Measurements from ENCODE around the gene RITA1. TPM values are rescaled to one million over a fixed set of nuclear protein-coding genes. Genes with fewer than 3 reads are reported as not detected.
A peak's percentile ranks its signal among the peaks of the same experiment; 100 is the strongest.

The RITA1 gene
- total and polyA plus RNA-seq, 4 donors = 9.1 to 19.7 (median 14.3) TPM

GRCh38 chr12:113232089-113232839 lies 46.7 kb downstream of the RITA1 start:
- TF ChIP-seq CTCF (IDR thresholded peaks at IDR 0.05; ENCODE audit: control extremely low read depth, extremely low read depth) = no peak
- Histone ChIP-seq H3K4me3 (no peak overlapping the region), H3K9ac (ENCODE audit: insufficient read depth in 1 of 2, low read length in 2 of 2) (no peak overlapping the region), H3K9me3 (ENCODE audit: control insufficient read depth in 4 of 4, insufficient read depth in 3 of 4, low read length in 3 of 4) (no peaks in the 10 kb centered on the region), H3K36me3 (ENCODE audit: control insufficient read depth in 4 of 4, insufficient read depth in 4 of 4, low read length in 4 of 4) (peaks cover 0 to 33% (median 24%) of the 10 kb centered on the region in 4 donors), H3K27ac (ENCODE audit: low read depth in 1 of 2, low read length in 1 of 2) (peak overlapping the region; percentile 37 to 92), H3K4me1 (ENCODE audit: control insufficient read depth in 5 of 5, insufficient read depth in 5 of 5, low read length in 5 of 5) (peaks cover 0 to 28% (median 4%) of the 10 kb centered on the region in 5 donors), H3K27me3 (ENCODE audit: control insufficient read depth in 3 of 3, insufficient read depth in 3 of 3, low read length in 2 of 3) (no peaks in the 10 kb centered on the region)
- WGBS, 2 donors = 93 to 94% methylated on average over 18 of the region's 18 CpGs
- ATAC-seq (ENCODE audit: insufficient read depth, low FRiP score) = no peak
- no peak for DNase-seq

- Histone ChIP-seq H3K27me3 (ENCODE audit: control insufficient read depth in 3 of 3, insufficient read depth in 3 of 3, low read length in 2 of 3) (no peaks in the 10 kb centered on the region), H3K36me3 (ENCODE audit: control insufficient read depth in 4 of 4, insufficient read depth in 4 of 4, low read length in 4 of 4) (peaks cover 0 to 27% (median 22%) of the 10 kb centered on the region in 4 donors), H3K9me3 (ENCODE audit: control insufficient read depth in 4 of 4, insufficient read depth in 3 of 4, low read length in 3 of 4) (no peaks in the 10 kb centered on the region), H3K4me3 (no peak overlapping the region), H3K4me1 (ENCODE audit: control insufficient read depth in 5 of 5, insufficient read depth in 5 of 5, low read length in 5 of 5) (peaks cover 0 to 31% (median 4%) of the 10 kb centered on the region in 5 donors), H3K27ac (ENCODE audit: low read depth in 1 of 2, low read length in 1 of 2) (peak overlapping the region; percentile 40 to 92), H3K9ac (ENCODE audit: insufficient read depth in 1 of 2, low read length in 2 of 2) (no peak overlapping the region)
- 37 to 65% methylated on average over 25 of the region's 25 CpGs for WGBS, 2 donors
- ATAC-seq (ENCODE audit: insufficient read depth, low FRiP score) = no peak
- no peak for TF ChIP-seq CTCF (IDR thresholded peaks at IDR 0.05; ENCODE audit: control extremely low read depth, extremely low read depth)
- DNase-seq = no peak
These were observed 47.5 kb downstream of the RITA1 start for GRCh38 chr12:113232840-113233585.

- H3K4me3 ChIP-seq = no peak overlapping the region
- no peaks in the 10 kb centered on the region for H3K9me3 ChIP-seq (ENCODE audit: control insufficient read depth in 4 of 4, insufficient read depth in 3 of 4, low read length in 3 of 4)
- no peak overlapping the region for H3K9ac ChIP-seq (ENCODE audit: insufficient read depth in 1 of 2, low read length in 2 of 2)
- no peak for TF ChIP-seq CTCF (IDR thresholded peaks at IDR 0.05; ENCODE audit: control extremely low read depth, extremely low read depth)
- no peaks in the 10 kb centered on the region for H3K27me3 ChIP-seq (ENCODE audit: control insufficient read depth in 3 of 3, insufficient read depth in 3 of 3, low read length in 2 of 3)
- peaks cover 0 to 30% (median 4%) of the 10 kb centered on the region in 5 donors for H3K4me1 ChIP-seq (ENCODE audit: control insufficient read depth in 5 of 5, insufficient read depth in 5 of 5, low read length in 5 of 5)
- ATAC-seq (ENCODE audit: insufficient read depth, low FRiP score) = no peak
- WGBS, 2 donors = 87 to 90% methylated on average over 4 of the region's 4 CpGs
- peaks cover 0 to 23% (median 17%) of the 10 kb centered on the region in 4 donors for H3K36me3 ChIP-seq (ENCODE audit: control insufficient read depth in 4 of 4, insufficient read depth in 4 of 4, low read length in 4 of 4)
- DNase-seq = no peak
- H3K27ac ChIP-seq (ENCODE audit: low read depth in 1 of 2, low read length in 1 of 2) = peak overlapping the region in 1 of 2 donors; percentile 92
These were observed 48.4 kb downstream of the RITA1 start for GRCh38 chr12:113233967-113234366.
